GM21825 (cell line): ENCODE results near the gene C3orf18.
A peak's percentile ranks its signal among the peaks of the same experiment; 100 is the strongest.

Experiments used
- ATAC-seq: cut with Tn5 transposase; IDR thresholded peaks from one replicate; pipeline ENCODE4 v1.9.1; 2021; ENCODE audit warnings: mild to moderate bottlenecking, moderate library complexity; ENCODE audit not compliant: unreplicated experiment

Gene C3orf18

DNA sequence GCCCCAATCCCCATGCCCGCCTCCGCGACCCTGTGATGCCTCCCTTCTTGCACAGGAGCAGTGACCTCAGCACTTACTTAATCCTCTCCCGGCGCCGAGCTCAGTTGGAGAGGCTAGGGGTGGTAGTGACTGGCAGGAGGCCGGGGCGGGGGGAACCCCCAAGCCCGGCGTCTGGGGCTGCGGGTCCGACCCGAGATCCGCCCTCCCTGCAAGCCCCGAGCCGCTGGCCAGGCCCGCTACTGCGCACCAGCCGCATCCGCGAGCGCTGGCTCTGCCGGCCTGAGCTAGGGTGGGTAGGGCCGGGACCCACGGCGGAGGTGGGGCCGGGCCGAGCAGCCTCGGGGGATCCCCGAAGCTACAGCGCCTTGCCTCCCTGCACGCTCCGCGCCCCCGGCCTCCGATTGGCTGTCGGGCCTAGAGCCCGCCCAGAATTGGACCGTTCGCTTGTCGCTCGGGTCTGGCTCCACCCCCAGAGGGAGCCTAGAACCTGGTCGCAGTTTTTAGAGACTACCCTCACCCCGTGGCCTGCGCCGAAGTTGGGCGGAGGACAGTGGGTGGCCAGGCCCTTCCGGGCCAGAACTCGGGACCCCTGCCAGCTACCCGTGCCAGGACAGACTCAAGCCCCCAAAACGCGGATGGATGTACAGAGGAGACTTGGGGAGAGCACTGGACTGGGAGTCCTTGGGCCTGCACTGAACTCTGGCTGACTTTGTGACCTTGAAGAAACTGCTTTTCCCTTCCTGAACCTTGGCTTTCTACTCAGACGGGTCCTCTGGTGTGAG is at the start of gene C3orf18:
Gene C3orf18 (minus strand): TSS at position 362 of the 782 bp plus-strand sequence. CDS start 2,048 bp downstream, outside the sequence.
- peak; percentile 79 for ATAC-seq

DNA sequence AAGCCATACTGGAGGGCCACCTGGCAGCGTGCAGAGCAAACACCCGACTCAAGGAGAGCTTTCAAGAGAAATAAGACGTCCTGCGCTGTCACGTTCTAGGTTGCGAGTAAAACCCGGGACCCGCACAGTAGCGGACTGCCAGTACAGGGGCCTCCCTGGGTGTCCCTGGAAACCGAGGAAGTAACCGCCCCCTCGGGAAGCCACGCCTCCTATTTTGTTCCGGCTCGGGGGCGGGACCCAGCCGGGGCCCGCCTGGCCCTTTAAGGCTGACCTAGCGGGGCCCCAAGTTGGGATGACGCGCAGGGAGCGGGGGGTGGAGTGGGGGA is 49.2 kb upstream of the C3orf18 start:
- peak; percentile 64 for ATAC-seq

DNA sequence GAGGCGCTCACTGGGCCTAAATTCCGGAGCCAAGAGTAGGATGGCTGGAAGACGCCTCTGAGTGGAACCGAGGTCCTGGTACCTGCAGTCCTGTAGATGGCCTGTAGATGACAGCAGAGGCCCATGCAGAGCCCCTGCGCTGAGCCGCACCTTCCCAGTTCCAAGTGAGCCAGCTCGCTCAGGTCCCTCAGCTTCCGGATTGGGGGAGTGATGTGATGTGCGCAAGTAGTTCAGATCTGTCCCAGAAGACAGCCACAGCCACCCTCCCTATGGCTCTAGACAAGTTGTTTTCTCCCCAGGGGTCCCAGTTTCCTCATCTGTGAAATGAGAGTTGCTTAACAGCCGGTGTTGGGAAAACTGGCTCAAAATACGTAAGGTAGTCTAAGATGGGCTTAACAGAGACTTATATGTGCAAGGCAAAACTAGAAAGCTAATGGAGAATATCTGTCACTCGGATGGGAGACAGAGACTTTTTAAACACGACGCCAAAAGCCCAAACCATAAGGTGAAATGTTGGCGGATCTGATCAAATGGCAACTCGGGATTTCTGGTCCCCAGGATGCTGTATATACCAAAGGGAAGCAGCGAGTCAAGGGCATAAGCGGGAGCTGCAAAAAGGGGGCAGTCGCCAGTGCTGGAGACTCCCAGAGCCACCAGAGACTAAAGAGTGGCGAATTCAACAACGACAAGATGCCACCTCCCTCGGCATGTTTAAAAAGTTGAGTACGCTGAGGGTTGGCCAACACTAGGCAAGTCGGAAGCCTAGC is 48.6 kb upstream of the C3orf18 start:
- ATAC-seq = peak; percentile 25

DNA sequence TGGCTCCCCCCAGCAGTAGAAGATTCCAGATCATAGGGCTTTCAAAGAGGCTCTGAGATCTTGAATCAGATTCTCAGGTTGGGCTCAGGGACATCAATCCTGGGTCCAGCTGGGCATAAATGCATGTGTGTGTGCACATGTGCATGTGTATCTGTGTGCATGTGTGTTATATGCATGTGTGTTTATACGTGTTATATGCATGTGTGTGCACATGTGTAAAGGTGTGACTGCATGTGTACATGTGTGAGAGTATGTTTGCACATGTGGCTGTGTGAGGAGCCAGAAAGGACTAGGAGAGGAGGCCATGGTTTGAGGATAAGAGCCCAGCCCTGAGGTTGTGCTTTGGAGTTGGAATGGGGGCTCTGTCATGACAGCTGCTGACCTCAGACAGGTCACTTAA is 47.6 kb upstream of the C3orf18 start:
- no peak for ATAC-seq

DNA sequence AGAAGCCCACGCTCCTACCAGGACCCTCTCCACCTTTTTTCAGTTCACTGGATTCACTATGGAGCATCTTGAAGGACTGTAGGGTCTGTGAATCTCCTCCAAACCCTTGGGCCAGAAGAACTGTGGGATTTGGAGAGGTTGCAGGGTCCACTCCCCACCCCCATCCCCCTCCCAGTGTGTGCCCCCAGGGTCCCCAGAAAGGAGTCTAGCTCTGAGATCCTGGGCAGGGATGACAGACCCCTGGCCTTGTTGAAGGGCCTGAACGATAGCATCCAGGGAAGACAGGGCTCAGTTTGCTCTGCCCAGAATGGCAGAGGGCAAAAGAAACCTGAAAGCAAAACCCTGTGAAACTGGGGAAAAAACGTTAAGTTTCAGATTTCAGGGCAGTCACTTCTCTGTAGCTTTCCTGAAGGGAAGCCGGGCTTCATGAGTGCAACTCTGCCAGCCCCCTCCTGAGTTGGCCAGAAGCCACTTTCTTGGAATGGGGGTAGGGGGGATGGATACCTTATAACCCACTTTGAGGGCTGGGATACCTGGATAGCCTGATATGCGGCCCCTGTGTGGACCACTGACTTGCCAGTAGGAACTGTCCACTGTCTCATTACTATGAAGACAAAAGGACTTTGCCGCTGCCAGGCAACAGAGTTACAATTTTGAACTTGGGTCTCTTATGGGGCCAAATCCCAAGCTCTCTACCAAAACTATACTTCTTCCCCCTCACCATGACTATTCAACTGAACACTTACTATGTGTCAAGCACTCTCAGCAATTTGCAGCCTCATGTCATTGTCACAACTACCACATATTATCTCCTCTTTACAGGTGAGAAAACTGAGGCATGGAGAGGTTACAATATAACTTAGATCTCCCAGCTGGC is 45.7 kb upstream of the C3orf18 start:
- ATAC-seq = no peak

DNA sequence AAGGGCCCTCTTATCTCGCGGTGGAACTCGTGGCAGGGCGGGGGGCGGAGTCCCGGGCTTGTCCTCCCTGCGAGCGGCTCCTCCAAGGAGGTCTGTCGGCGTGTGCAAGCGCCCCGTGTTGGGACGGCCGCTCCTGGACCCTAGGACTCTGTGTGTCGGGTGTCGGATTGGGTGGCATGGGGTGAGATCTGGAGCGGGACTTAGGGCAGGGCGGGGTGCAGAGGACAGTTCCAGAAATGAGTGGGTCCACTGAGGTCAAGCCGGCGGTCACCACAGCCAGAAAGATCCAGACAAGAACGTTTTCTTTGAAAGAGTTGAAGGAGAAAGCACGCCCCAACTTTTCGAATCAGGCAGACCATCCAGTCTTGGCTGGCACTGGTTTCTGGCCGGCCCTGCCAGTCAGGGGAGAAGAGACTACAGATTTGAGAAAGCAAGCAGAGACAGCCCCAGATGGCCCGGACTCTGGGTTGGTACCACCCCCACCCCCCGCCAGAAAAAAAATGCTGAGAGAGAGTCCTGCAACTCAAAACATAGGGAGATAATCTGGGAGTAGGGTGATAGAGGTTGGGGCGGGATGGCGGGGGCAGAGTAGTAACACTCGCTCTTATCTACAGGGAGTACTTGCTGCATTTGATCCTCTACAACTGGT is 44.8 kb upstream of the C3orf18 start:
- ATAC-seq = no peak

DNA sequence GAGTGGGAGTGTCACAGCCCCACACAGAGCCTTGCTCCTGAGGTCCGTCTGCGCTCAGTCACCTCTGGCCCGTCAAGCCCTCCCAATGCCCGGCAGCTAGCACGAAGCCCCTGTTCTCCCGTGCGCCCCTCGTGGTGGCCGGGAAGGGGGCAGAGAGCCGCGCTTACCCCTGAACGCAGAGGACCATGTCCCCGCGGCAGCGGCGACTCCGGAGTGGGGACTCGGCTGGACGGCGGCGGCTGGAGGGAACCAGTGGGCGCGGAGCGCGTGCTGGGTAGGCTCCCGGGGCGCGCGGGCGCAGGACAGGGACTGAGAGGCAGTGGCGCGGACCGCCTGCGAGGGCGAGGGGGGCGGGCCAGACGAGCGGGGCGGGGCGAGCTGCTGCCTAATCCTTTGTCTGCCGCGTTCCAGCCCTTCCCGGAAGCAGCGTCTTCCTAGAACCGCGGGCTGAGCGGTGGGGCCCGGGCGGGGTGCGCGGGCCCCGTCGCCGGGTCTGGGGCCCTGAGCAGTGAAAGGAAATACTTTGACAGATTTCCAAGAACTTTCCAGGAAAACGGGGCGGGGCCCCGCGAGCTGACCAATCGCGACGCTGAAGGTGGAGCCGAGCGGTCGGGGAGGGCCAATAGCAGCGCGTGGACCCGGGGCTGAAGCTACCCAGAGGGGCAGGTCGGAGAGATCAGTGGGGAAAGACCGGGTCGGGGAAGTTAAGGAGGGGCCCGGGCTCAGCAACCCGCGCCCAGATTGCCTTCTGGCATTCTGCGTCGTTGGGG is 44.1 kb upstream of the C3orf18 start, which contains the start of gene CISH:
Gene CISH (minus strand): TSS at position 311 of the 770 bp plus-strand sequence. CDS start 124 bp downstream, at position 187.
- ATAC-seq = peak; percentile 64

DNA sequence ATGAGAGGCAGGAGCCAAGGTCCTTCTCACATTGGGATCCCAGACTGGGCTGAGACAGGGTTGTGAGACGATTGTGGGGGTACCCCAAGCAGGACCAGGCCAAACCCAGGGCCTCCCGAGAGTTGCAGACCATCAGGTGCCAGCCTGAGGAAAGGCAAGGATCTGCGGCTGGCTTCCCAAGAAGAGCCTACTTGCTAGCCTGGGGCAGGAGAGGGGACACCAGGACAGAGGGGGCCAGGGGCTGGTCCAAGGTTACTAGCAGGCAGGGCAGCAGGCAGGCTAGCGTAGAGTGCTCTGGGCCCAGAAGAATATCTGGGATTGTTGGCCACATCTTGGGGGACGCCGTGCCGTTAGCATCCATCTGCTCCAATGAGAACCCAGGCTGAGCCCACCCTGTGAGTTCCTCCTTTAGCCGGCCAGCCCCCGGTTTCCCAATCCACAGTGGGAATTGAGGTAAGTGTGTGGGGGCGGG is 43.5 kb upstream of the C3orf18 start:
- no peak for ATAC-seq

DNA sequence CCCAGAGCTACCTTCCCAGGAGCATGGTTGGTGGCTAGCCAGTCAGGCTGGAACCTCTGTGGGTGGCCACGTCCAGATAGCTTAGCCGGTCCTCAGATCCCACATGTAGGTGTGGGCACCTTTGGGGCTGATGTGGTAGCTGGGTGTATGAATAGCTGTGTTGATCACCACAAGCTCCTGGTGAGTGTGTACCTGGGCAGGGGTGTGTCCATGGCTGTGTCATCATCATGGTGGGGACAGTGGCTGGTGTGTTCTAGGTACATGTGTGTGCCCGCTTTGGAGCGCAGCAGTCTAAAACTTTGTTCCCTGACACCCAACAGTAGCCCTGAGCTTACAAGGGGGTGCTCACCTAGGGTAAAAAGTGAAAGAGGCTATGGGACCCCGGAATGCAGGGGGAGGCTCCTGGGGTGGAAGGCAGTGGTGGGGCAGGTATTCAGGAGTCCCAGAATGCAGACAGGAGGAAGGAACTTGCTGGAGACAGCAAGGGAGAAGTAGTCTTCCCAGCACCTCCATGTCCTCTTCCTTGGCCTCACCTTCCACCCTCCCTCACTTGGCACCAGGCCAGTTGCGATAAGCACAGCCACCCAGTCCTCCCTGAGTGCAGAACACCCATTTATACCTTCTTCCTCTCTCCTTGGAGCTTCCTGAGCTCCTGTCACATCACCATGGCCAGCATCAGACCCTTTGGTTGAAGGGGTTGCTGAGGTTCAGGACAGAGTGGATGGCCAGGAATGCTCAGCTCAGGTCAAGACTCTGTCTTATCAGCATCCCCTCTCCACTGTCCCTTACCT is 42.8 kb upstream of the C3orf18 start:
- no peak for ATAC-seq

DNA sequence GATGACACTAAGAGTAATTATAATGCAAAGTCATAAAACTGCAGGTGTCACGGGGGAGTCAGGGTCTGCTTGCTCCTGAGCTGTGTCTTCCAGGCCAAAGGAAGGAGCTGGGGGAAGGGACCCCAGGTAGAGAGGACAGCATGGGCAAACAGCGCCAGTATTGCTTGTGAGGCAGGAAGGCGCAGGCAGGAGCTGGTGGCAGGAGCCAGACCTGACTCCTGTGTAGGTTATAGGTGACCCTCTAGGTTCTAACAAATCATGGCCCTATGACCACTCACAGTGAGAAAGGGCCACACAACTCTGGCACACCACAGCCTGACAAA is 42.2 kb upstream of the C3orf18 start:
- ATAC-seq = no peak

DNA sequence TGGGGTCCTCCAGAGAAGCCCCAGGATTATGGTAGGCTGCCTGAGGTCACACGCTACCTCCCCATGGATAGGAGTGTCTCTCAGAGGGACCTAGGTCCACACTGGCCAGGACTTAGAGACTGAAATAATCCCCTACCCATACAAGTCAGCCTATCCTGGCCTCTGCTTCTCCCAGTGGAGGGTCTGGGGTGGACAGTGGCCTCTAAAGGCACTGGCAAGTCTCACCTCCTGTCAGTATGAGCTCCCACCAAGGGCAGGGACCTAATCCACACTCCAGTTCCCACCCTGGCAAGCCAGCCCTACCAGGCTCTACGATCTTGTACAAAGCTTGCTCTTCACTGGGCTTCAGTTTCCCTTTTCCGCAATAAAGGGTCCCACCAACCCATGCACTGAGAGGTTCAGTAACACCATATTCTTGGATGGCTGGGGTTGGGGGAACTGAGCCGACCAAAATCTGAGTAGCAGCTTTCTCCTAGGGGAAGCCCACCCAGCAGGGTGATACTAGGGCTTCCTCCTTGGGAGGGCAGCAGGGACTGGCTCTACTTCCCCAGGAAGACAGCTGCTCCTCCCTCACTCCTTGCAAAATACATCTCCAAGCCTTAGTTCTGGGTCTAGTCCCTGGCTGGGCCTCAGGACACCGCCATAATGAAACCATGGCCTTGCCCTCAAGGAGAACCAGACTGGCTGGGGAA is 41.7 kb upstream of the C3orf18 start:
- ATAC-seq = no peak

DNA sequence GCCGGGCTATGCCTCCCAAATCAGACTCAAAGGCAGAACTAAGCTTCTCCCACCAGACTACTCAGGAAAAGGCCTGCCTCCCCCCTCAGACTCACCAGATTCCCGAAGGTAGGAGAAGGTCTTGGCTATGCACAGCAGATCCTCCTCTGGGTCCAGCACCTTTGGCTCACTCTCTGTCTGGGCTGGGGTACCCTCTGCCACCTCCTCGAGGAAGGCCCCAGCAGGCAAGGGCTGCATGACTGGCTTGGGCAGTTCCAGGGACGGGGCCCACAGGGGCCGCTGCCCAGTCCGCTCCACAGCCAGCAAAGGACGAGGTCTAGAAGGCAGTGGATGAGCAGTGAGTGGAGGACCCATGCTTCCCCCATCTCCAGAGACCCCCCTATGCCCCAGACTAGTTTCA is 40.7 kb upstream of the C3orf18 start:
- no peak for ATAC-seq

DNA sequence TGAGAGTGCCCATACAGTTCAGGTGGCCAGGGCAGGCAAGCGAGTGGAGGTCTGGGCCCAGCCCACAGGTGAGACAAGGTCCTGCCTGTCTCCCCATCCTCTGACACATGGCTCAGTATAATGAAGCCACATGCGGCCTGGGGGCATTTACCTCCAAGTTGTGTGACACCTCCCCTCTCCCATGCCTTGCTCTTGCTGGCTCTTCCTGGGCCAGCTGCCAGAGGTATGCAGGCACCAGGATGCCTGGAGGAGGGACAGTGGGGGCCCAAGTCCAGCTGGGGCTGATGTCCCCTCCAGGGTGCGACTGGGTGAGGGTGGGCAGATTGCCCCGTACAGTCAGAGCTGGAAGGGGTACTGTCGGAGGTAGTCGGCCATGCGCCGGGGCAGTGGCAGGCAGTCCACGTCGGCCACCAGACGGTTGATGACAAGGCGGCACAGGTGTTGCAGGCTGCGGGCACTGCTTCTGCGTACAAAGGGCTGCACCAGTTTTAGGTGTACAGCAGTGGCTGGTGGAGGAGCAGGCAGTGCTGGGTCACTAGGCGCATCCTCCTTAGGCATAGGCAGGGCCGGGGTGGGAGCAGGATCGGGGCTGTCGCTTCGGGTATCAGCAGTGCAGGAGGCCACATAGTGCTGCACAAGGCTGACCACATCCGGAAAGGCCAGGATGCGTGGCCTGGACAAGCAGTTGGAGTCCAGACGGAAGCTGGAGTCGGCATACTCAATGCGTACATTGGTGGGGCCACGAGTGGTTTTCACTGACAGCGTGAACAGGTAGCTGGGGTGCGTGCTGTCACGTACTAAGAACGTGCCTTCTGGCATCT is 39.9 kb upstream of the C3orf18 start:
- no peak for ATAC-seq

DNA sequence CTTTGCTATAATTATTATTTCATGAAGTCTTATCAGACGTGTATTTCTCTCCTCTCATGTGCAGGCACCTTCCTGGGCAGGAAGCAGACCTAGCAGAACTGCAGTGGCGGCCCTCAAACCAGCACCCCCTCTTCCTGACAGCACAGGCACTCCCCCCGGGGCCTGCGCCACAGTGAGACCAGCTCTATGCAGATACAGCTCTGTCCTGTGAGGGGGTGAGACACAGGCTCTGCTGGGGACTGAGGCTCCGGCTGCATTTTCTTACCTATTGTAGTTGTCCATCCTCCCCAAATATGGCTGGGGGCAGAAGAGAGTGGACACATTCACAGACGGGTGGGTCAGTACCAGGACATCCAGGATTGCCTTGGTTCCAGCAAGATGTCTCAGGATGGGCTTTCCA is 39.0 kb upstream of the C3orf18 start:
- no peak for ATAC-seq

DNA sequence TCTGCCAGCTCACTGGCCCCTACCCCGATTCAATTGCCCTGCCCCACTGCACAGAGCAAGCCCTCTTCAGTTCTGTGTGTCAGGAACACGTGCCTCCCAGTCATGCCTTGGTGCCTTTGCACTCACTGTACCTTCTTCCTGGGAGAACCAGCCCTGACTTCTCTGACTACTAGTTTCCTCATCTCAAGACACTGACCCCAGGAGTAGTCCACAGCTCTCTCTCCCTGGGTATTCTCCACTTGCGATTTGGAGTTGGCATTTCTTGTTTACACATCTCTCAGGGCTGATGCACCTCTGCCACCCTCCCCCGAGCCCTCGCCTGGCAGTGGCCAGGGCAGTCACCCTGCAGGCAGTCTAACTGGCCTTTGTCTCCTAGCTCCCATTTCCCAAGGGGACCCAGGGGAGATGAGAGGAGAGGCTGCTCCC is 38.4 kb upstream of the C3orf18 start:
- ATAC-seq = no peak

DNA sequence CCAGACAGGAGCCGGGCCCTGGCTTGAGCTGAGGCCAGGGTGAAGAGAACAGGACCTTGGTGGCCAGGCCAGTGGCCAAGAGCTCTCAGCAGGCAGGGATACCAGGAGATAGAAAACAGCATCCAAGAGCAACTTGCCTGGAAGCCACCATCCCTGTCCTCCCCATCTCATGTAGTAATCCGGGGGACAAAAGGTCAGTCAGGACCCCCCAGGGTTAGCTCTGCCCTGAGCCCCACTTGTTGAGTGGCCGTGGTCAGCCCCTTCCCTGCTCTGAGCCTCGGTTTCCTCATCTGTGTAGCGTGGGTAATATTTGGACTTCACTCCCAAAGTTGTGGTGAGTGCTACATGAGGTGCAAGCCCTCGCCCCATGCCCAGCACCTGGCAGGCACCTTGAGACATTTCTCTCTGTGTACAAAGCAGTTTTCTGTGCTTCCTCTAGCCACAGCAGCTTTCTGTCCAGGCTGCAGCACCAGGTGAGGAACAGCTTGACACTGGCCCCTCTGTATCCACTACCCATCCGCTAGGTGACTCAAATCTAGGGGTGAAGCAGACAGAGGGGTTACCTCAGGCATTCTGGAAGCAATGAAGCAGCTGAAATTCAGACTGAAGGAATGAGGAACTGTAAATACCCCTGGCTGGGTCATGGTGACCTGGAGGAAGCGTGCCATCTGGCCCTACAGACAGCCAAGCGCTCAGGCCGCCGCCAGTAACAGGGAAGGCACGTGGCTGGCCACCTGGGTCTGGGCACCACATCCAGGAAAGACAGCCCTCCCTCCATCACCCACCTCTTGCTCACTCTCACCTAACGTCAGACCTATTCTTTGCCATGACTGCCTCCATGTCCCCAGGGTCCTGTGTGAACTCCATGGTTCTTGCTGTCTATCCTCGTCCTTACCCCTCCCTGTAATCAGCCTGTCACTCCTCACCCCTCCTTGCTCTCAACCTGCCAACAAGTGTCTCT is 37.4 kb upstream of the C3orf18 start:
- no peak for ATAC-seq
